AG09319 (cell line): ENCODE measurements around the gene SLC12A6.
"Not testable (repeated sequence)": the region's sequence is repeated elsewhere in the genome, so short reads cannot be mapped to it uniquely, and the experiment has no call there.

Experiments used
- DNase-seq: peaks from one replicate; pipeline ENCODE4 v3.0.0-alpha.2; 2010; ENCODE audit warnings: low read depth; ENCODE audit errors: extremely low read depth
- CTCF ChIP-seq: IDR thresholded peaks from 2 replicates; pipeline ENCODE4 v1.5.1; 2011; ENCODE audit warnings: low read depth, mild to moderate bottlenecking, inconsistent platforms, low read length, moderate library complexity

Gene SLC12A6

DNA sequence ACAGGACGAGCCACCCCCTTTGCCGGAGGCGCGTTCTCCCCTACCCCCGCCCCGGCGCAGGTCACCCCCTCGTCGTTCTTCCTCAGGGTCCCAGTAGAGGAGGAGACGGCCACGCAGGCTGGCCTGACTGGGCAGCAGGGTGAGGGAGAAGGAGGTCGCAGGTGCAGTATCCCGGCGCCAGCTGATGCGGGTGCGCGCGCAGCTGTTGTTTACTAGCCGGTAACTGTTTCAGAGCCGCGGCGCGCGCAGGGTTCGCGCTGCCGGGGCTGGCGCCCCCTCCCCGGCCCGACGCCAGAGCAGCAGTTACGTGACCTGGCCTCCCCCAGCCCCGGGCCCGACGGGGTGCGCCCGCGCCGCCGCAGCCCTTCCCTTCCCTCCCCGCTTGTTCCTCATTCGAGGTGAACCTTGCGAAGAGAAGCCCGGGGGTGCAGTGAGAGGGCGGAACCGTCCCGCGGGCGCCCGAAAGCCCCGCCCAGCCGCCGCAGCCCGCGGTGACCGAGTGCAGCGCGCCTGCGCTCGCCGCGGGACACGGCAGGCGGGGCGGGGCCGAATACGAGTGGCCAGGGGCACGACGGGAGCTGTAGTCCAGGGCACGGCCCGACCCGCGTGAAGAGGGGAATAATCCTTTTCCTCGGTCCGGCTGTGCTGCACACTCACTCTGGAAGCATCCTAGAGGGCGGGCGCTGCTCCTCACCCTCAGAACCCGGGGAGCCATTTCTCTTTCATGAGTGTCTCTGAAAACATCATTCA lies at the start of gene SLC12A6:
Gene SLC12A6, minus strand, starts transcription at position 225 of the 750 bp plus-strand sequence. CDS start 1,101 bp downstream, outside the sequence.
- no peak for TF ChIP-seq CTCF

DNA sequence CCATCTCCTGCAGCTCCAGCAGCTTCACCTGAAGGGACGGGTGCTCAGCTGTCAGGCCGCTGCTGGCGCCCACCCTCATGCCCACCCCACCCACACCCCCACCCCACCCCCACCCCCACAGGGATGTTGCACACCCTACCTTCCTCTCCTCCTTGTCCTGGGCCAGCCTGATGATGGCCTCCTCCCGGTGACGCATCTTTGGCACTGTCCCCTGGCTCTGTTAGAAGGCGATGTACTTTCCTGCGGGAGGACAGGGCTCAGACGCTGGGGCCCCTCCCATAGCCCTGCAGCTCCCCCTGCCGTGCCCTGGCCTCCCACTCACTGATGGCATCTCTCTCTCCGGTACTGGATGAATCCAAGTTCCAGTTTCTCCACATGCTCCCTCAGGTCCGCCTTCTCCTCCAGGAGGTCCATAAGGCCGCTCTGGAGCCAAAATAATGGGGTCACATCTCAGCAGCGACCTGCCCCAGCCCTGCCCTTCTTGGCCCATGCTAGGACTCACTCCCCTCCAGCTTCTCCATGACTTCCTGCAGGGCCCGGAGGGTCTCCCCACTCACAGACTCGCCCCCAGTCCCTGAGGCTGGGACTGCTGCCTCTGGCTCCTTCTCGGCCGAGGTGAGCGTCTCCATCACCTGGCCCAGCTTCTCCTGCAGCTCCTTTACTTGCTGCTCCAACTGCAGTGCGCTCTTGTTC lies 44.4 kb upstream of the SLC12A6 start:
- not testable (repeated sequence) for DNase-seq

More for the DNA sequence above, at the start of gene SLC12A6:
- peak; percentile 57 for DNase-seq

GRCh38 chr15:34380491-34380890 lies 42.9 kb upstream of the SLC12A6 start:
- not testable (repeated sequence) for DNase-seq

DNA sequence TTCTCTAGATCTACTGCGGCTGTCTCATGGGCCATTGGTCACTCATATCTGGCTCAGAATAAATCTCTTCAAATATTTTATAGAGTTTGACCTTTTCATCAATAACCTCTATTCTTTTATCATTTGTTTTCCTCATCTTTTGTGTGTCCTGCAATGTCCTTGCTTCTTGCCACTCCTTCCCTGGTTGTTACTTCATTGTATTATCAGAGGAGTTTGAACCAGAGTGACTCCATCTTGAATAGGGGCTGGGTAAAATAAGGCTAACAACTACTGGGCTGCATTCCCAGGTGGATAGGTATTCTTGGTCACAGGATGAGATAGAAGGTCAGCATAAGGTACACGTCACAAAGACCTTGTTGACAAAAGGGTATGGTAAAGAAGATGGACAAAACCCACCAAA lies 39.3 kb upstream of the SLC12A6 start:
- DNase-seq, result no peak
- no peak for TF ChIP-seq CTCF

GRCh38 chr15:34375541-34375940 lies 38.0 kb upstream of the SLC12A6 start:
- not testable (repeated sequence) for DNase-seq

DNA sequence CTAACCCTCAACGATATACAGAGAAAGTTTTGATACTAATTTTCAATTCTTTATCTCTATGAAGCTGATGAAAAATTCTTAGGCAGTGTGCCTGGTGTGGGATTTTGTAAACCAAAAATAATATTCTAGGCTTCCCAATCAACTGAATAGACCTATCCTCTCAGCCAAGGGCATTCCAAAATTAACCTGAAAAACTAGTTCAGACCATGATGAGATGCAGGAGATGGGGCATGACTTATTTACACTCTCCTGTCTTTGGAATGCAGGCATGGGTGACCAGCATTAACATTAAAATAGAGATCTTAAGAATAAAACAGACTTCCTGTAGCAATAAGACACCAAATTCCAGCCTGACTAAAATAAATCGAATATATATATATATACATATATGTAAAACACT lies 37.2 kb upstream of the SLC12A6 start:
- no peak for TF ChIP-seq CTCF
- no peak for DNase-seq

DNA sequence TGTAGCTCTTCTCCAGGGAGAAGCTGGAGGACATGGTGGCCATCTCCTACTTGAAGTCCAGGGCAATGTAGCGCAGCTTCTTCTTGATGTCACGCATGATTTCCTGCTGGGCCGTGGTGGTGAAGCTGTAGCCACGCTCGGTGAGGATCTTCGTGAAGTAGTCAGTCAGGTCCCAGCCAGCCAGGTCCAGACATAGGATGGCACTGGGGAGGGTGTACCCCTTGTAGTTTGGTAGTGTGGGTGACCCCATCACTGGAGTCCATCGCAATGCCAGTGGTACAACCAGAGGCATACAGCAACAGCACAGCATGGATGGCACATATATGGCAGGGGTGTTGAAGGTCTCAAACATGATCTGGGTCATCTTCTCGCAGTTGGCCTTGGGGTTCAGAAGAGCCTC lies 36.4 kb upstream of the SLC12A6 start:
- TF ChIP-seq CTCF, result no peak
- no peak for DNase-seq

- DNase-seq, result no peak
- TF ChIP-seq CTCF, result no peak
These were observed 33.1 kb upstream of the SLC12A6 start for GRCh38 chr15:34370643-34371042.

DNA sequence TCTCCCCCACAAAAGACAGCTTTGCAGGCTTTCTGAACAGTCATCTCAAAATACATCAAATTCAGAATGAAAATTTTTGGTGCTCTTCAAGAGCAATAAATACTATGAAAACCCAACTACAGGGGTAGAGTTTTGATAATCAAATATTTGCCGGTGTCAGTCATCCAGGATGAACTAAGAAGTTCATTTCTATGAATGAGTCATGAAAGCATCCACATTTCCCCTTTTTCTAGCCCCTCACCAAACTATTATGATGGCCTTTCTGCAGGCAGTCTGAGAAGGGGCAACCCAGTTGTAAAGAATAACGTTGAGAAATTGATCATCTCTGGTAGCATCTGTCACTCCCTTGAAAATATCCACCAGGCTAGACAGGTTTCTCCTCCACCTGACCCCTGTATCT lies 32.5 kb upstream of the SLC12A6 start:
- TF ChIP-seq CTCF, result no peak
- no peak for DNase-seq
